AG09309 (cell line): ENCODE measurements around the gene SPR.
A peak's percentile ranks its signal among the peaks of the same experiment; 100 is the strongest.

ENCODE experiments used
- DNase-seq: peaks from one replicate; pipeline ENCODE4 v3.0.0-alpha.2; 2010; ENCODE audit warnings: low read depth
- H3K4me3 ChIP-seq: 2 replicates; pipeline ENCODE4 v1.5.1; 2011; ENCODE audit warnings: mild to moderate bottlenecking, low read depth, low read length, moderate library complexity; ENCODE audit not compliant: control insufficient read depth
- CTCF ChIP-seq: IDR thresholded peaks from 2 replicates; pipeline ENCODE4 v1.5.1; 2011; ENCODE audit warnings: mild to moderate bottlenecking, low read depth, low read length, inconsistent platforms; ENCODE audit not compliant: insufficient read depth, control insufficient read depth; ENCODE audit errors: missing control alignments

Gene SPR

DNA sequence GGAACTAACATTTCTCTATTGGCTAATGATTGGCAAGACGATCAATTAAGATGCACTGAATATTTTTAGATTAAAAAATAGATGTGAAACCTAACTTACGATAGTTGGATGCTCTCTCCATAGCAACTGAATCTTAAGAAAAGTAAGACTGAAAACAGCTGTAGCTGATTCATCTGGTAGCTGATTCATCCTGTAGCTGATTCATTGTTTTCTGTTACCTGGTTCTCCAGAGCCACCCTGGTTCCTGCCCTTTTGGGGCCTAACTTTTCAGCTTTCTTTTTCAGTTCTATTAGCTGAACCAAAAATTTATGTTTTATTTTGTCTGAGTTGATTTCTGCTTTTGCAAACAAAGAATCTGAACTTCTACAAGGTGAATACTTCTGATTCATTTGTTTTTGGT is 22.7 kb upstream of the SPR start:
- no peak overlapping the region for H3K4me3 ChIP-seq
- TF ChIP-seq CTCF: no peak
- no peak for DNase-seq

DNA sequence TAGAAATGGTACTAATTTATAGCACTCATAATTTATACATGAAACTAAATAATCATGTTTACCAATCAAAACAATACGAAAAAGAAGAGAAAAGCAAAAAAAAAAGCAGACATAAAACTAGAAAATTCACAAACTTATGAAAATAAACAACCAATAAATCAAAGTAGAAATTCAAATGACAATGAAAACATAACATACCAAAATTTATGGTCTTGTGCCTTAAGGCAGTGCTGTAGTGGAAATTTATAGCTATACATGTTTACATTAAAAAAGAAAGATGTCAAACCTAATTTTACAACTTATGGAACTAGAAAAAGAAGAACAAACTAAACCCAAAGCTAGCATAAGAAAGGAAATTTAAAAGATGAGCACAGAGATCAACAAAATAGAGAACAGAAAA is 16.1 kb upstream of the SPR start:
- no peak for DNase-seq

GRCh38 chr2:72871880-72872279 is 15.3 kb upstream of the SPR start:
- no peak overlapping the region for H3K4me3 ChIP-seq
- DNase-seq: no peak
- no peak for TF ChIP-seq CTCF

More for the DNA sequence above, 16.1 kb upstream of the SPR start:
- no peak overlapping the region for H3K4me3 ChIP-seq
- no peak for TF ChIP-seq CTCF

- no peak for DNase-seq
- no peak overlapping the region for H3K4me3 ChIP-seq
- no peak for TF ChIP-seq CTCF
These were observed 3.7 kb upstream of the SPR start for GRCh38 chr2:72883356-72883962.

DNA sequence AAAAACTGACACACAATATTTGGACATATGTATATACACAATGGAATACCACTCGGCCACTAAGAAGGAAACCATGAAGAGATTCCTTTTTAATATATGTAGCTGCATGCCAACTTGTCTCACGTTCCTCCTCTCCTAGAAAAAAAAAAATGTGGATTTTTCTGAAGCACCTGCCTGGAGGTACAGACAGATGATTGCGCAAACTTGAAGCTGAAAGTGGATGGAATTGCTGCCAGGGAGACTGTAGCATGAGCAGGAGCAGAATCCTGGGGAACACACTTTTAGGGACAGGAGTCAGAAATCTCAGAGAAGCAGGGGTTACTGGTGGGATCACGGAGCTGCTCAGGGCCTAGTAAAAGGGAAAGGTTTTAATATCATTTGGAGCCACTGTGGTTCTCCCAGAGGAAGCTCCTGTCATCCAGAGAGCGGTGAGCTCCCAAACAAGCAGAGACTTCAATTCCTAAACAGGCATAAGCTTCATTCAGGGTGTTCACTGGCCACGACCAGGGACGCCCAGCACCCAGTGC is 640 bp upstream of the SPR start:
- peak overlapping the region; percentile 62 for H3K4me3 ChIP-seq
- no peak for DNase-seq
- TF ChIP-seq CTCF: no peak

DNA sequence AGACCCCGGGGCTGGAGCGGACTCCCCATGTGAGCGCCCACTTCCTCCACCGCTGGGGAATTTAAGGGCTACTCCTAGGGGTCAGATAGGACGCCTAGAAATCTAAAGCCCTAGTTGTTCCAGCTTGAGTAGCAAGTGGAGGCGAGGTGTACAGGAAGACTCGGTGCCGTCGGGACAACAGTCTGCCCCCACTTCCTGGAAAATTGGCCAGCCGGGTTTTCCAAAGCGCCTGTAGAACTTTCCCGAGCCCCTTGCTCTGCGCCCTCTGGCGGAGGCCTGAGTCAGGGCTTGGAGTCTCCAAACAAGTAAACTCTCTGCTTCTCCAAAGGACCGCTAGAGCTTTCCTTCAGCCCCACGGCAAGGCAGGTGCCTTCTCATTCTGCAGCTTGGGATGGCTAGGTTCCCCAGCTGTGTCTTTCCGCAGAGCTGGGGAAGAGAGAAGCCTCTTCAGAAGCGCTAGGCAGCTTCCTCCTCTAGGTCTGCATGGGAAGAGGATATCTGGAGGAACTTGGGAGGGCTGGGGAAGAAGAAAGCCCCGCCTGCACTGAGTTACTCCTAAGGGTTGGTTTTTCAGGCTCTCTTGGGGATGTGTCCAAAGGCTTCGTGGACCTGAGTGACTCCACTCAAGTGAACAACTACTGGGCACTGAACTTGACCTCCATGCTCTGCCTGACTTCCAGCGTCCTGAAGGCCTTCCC is 681 bp downstream of the SPR start:
- peak; percentile 59 for DNase-seq
- H3K4me3 ChIP-seq: peak overlapping the region; percentile 62
- peak; percentile 99 for TF ChIP-seq CTCF
